GM19455 (cell line): Measurements from ENCODE around the gene PGM5.

Source experiments
- ATAC-seq: cut with Tn5 transposase; IDR thresholded peaks from one replicate; pipeline ENCODE4 v1.9.1; 2021; ENCODE audit not compliant: unreplicated experiment

Gene PGM5

GRCh38 chr9:68532131-68532530 lies 175.7 kb downstream of the PGM5 start:
- ATAC-seq: no peak

- ATAC-seq: no peak
Measured at GRCh38 chr9:68533678-68534077, 177.3 kb downstream of the PGM5 start.

DNA sequence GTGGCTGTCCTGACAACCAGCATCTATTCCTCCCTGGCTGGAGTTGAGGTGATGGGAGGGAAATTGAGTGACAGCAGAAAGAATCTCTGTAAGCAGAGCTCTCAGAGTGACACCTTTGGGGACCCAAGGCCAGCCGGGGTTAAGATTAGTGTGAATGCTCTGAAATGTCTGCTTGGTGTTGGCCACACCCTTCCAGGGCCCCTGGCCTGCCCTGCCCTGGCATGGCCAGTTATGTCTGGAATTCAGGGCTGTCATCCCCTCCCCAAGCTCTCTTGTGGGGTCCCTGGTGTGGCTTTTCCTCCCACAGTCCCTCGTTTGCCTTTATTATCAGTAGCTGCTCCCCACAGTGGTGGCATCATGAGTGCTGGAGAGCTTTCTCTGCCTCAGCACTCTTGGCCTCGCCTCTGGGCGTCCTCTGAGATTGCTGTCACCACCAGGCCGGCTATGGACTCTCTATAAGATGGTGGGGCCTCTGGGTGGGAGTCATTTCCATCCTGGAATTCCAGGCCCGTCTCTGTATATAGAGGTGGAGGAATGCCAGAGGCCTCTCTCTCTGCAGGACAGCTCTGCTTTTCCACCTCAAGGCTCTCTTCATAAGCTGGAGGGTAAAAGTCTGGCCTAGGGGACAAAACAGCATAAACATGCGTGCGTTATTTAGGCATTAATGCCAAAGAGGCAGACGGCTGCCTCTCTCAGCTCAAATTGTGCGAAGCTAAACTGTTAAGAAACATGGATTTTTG lies 180.6 kb downstream of the PGM5 start:
- no peak for ATAC-seq

GRCh38 chr9:68537616-68537880 lies 181.1 kb downstream of the PGM5 start:
- ATAC-seq: no peak

DNA sequence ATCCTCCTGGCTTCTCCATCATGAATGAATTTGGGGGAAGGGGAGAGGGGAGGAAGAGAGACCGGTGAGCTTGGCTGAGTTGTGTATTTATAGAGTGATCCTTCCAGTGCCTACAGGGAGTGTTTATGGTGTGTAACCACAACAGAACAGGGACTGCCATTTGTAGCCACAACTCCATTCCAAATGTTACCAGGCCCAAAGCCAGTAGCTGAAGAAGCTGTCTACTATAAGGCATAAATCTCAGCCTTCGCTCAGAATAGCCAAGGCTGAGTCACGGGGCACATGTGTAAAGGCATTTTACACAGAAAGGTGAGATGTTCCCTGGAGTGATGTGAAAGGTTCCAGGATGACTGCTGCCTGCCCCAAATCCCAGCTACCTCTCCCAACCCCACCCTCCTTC lies 181.8 kb downstream of the PGM5 start:
- no peak for ATAC-seq

DNA sequence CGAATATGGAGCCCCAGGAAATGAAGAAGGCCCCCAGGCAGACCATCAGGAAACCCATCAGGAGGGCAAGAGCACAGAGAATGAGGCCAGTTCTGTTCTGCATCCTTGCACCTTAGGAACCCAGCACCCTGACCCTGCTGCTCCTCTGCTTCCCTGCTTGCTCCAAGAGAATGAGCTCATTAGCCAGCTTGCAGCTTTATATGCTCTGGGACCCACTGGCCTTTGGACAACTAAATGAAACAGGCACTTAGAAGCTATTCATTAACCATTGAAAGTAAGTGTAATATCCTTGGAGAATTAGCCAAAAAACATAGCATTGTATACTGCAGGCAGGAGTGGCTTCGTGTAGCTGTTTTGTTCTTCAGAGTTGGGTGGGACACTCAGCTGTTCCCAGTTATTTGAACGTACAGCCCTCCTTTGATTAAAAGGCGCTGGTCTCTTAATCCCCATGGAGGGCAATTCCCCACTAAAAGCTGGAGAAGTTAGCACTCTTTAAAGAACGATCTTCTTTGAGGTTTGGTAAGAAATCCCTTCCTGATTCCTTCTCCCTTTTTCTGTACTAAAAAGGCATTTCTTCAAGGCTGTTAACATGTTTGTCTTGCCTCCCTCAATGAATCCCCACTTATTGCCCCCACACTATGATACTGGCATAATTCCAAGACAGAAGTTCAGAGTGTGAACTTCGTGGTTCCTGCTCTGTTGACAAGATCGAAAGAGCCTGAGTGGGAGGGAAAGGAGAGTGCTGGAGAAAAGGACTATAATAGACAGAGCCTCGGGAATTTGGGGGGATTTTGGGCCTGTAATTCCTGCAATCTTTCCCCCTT lies 184.5 kb downstream of the PGM5 start, which contains the start of gene TMEM252:
Gene TMEM252 (minus strand): TSS at position 172 of the 824 bp plus-strand sequence. CDS start 69 bp downstream, at position 103.
- ATAC-seq: no peak

DNA sequence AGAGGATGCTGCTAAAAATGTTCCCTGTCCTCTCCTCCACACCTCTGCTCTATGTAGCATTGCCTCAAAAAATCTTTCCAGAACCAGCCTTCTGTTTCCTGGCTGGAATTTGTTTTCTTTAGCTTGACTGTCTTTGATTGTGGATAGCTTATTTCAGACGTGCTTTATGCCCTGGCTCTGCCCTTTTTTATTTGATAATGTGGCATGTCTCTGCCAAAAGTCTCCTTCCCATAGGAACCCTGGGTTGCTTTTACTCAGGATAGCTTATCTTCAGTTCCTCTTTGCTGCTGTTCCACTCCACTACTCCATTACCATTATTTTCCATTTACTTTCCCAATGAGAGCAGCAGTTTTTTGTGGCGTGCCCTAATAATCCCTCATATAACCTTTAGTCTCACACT lies 185.2 kb downstream of the PGM5 start:
- ATAC-seq: no peak

GRCh38 chr9:68545033-68545705 lies 188.8 kb downstream of the PGM5 start:
- ATAC-seq: peak; percentile 62

DNA sequence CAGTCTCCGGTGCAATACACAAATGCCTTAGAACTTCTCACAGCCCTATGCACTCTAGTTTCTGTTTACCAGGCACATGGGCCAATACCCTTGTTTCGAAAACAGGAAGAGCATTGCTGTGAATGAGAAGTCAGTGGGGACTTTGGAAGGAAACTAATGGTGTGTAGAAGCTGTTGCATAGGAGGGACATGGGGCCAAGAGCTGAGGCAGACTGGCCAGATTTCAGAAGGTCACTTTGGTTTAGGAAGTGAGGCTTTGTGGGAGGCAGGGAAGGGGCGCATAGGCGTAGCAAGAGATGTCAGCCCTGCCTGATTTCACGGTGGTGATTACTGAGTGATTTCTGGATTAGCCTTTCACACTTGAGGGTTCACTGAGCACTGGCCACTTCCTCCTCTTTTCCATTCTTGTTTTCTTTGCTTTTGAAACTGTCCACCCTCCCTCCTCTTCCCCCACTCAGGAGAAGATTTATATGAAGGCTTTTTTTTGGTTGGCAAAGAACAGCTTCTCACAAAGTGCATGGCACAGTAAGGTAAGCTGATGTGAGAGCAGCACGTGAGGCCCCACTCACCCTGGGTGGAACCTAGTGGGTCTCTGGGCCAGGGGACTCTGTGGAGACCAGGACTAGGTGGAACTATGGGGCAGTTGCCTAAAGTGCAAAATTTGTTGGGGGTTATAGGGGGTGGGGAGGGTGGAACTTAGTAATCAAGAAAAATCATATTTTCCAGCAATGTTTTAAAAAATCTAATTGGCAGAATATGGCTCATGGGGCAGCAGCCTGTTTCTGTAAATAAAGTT lies 190.4 kb downstream of the PGM5 start:
- ATAC-seq: peak; percentile 78

GRCh38 chr9:68547417-68547816 lies 191.0 kb downstream of the PGM5 start:
- ATAC-seq: no peak

DNA sequence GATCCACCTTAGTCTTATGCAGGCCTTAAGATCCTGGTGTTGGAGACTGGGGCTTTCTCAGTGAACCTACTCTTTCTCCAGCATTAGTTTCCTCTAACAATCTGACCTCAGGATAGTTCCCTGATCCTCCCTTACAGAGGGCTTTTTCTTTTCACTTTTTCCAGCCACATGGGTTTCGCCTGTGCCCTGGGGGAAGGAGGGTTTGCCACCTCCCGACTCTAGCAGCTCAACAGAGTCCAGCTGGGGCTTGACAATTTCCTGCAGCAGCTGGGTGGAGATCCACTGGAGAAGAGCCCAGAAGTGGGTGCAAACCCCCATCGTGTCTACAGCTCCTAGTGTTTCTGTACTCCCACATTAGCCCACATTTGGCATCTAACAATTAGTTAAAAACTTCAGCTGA lies 191.8 kb downstream of the PGM5 start:
- ATAC-seq: no peak

DNA sequence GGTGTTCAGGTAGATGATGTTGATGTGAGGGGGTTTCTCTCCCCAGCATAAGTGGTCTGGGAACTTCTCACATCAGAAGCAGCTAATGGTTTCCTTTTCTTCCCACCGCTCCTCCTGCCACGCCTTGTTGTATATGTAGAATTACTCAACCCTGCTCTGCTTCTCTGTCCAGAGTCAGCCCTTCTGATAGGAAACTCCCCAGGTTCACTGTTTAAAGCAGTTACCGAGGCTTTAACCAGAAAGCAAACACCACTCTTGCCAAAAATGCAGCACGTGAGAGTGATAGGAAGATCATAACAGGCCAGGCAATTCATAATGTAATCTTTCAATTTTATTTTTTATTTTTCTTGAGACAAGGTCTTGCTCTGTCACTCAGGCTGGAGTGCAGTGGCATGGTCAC lies 194.8 kb downstream of the PGM5 start:
- ATAC-seq: no peak

GRCh38 chr9:68552700-68553476 lies 196.5 kb downstream of the PGM5 start:
- ATAC-seq: no peak

- ATAC-seq: no peak
Measured at GRCh38 chr9:68555437-68556150, 199.2 kb downstream of the PGM5 start.

GRCh38 chr9:68558545-68558944 lies 202.1 kb downstream of the PGM5 start:
- ATAC-seq: no peak

GRCh38 chr9:68560071-68560844 lies 203.8 kb downstream of the PGM5 start:
- ATAC-seq: no peak

DNA sequence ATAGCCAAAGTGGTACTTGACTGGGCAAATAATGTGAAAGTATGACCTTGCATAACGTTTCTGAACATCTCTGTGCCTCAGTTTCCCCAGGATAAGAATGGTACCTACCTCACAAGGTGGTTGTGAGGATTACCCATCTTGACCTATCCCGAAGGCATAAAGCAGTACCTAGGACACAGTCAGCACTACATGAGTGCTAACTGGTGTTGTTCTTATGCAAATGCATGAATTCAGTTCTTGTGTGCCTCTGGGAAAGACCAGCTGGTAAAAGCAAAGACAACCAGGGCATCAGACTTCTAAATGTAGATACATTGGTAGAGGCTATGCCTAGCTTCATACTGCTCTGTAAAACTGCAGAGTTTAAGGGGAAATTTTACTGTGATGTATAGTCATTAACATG lies 206.1 kb downstream of the PGM5 start:
- no peak for ATAC-seq

DNA sequence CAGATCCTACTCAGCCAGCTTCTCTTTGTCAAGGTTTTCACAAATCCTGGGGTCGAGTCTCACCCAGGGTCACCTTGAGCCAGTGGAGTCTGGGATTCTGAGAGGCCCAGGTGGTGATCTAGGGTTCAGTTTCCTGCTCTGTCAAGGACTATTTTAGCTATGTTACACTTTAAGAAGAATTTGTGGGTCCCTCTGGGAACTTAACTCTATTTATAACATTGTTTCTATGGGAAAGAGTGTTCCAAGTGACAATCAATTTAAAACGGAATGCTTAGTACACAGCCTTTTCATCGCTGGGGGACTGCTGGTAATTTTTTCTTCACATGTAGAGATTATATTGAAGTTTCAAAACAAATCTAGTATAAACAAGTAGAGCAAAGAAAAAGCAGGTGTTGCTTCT lies 211.2 kb downstream of the PGM5 start:
- ATAC-seq: no peak

GRCh38 chr9:68574150-68574549 lies 217.7 kb downstream of the PGM5 start:
- no peak for ATAC-seq
